SK-N-SH treated with all-trans-retinoic acid at 6 μM for 48 hours (cell line): ENCODE results near the gene TNNI2.

Experiments used
- ATAC-seq: fragments of 200-7000 bp; cut with Tn5 transposase; 3 replicates; pipeline ENCODE4 v1.9.1; 2020; ENCODE audit warnings: mild to moderate bottlenecking, moderate library complexity
- ARNTL ChIP-seq: fragments of 450-650 bp; formaldehyde crosslinking; IDR thresholded peaks from 2 replicates; pipeline ENCODE4 v1.5.0; 2020; ENCODE audit warnings: low read depth, mild to moderate bottlenecking, moderate library complexity, borderline replicate concordance
- BACH2 ChIP-seq: fragments of 250-450 bp; sonication (Bioruptor Pico); IDR thresholded peaks from 2 replicates; pipeline ENCODE4 v1.9.0; 2021; ENCODE audit warnings: mild to moderate bottlenecking, borderline replicate concordance
- CSDC2 ChIP-seq: fragments of 250-450 bp; sonication (Bioruptor Pico); IDR thresholded peaks from 2 replicates; pipeline ENCODE4 v1.5.0; 2020; ENCODE audit warnings: mild to moderate bottlenecking, moderate library complexity
- ESRRG ChIP-seq: fragments of 250-450 bp; sonication (Bioruptor Pico); IDR thresholded peaks from 2 replicates; pipeline ENCODE4 v1.6.1; 2021; ENCODE audit warnings: mild to moderate bottlenecking
- ISL1 ChIP-seq: fragments of 250-450 bp; sonication (Bioruptor Pico); IDR thresholded peaks from 2 replicates; pipeline ENCODE4 v2.1.2; 2022; ENCODE audit warnings: mild to moderate bottlenecking, moderate library complexity
- OSR1 ChIP-seq: fragments of 250-450 bp; sonication (Bioruptor Pico); IDR thresholded peaks from 2 replicates; pipeline ENCODE4 v1.8.0; 2022; ENCODE audit warnings: moderate library complexity, mild to moderate bottlenecking, inconsistent platforms
- PATZ1 ChIP-seq: fragments of 250-450 bp; sonication (Bioruptor Pico); IDR thresholded peaks from 2 replicates; pipeline ENCODE4 v1.8.0; 2020; ENCODE audit warnings: mild to moderate bottlenecking, moderate library complexity, borderline replicate concordance
- POU6F1 ChIP-seq: fragments of 250-450 bp; sonication (Bioruptor Pico); IDR thresholded peaks from 2 replicates; pipeline ENCODE4 v1.8.0; 2021; ENCODE audit warnings: low read depth, mild to moderate bottlenecking, moderate library complexity, borderline replicate concordance
- PPARA ChIP-seq: fragments of 250-450 bp; sonication (Bioruptor Pico); IDR thresholded peaks from 2 replicates; pipeline ENCODE4 v1.5.0; 2020; ENCODE audit warnings: mild to moderate bottlenecking, borderline replicate concordance
- RARB ChIP-seq: fragments of 250-450 bp; sonication (Bioruptor Pico); IDR thresholded peaks from 2 replicates; pipeline ENCODE4 v1.8.0; 2021; ENCODE audit warnings: mild to moderate bottlenecking, moderate library complexity
- SNAI2 ChIP-seq: fragments of 250-450 bp; sonication (Bioruptor Pico); IDR thresholded peaks from 2 replicates; pipeline ENCODE4 v1.5.0; 2020; ENCODE audit warnings: mild to moderate bottlenecking, moderate library complexity
- TOX ChIP-seq: fragments of 250-450 bp; sonication (Bioruptor Pico); IDR thresholded peaks from 2 replicates; pipeline ENCODE4 v1.8.0; 2021; ENCODE audit warnings: mild to moderate bottlenecking, moderate library complexity, borderline replicate concordance
- TSHZ2 ChIP-seq: fragments of 250-450 bp; sonication (Bioruptor Pico); IDR thresholded peaks from 2 replicates; pipeline ENCODE4 v1.5.0; 2020; ENCODE audit warnings: mild to moderate bottlenecking, moderate library complexity
- ZC3H10 ChIP-seq: fragments of 250-450 bp; sonication (Bioruptor Pico); IDR thresholded peaks from 2 replicates; pipeline ENCODE4 v1.5.1; 2021; ENCODE audit warnings: mild to moderate bottlenecking, moderate library complexity
- ZFP30 ChIP-seq: fragments of 450-650 bp; formaldehyde crosslinking; IDR thresholded peaks from 2 replicates; pipeline ENCODE4 v1.5.0; 2022; ENCODE audit warnings: mild to moderate bottlenecking, moderate library complexity
- ZNF565 ChIP-seq: fragments of 450-650 bp; formaldehyde crosslinking; conservative IDR thresholded peaks from 2 replicates; pipeline ENCODE4 v1.5.0; 2020; ENCODE audit warnings: low read depth, mild to moderate bottlenecking, moderate library complexity
- ZNF70 ChIP-seq: fragments of 450-650 bp; formaldehyde crosslinking; IDR thresholded peaks from 2 replicates; pipeline ENCODE4 v1.5.0; 2020; ENCODE audit warnings: mild to moderate bottlenecking, moderate library complexity
- ZNF8 ChIP-seq: fragments of 450-650 bp; formaldehyde crosslinking; IDR thresholded peaks from 2 replicates; pipeline ENCODE4 v1.5.0; 2020; ENCODE audit warnings: mild to moderate bottlenecking, moderate library complexity
- TF ChIP-seq, protein P1 (sequence below): fragments of 250-450 bp; sonication (Bioruptor Pico); IDR thresholded peaks from 2 replicates; pipeline ENCODE4 v1.5.1; 2020; ENCODE audit warnings: low read depth, mild to moderate bottlenecking, moderate library complexity
- TF ChIP-seq, protein P2 (sequence below): fragments of 250-450 bp; sonication (Bioruptor Pico); IDR thresholded peaks from 2 replicates; pipeline ENCODE4 v1.5.1; 2021; ENCODE audit warnings: mild to moderate bottlenecking, moderate library complexity

The TNNI2 gene

GRCh38 chr11:1838426-1839144, at the start of gene TNNI2:
Gene TNNI2, plus strand, starts transcription at chr11:1838981. Its CDS starts 716 bp downstream, at chr11:1839697.
- ATAC-seq: no peak; the same call in 2 of the 3 replicates
- TF ChIP-seq ESRRG (CRISPR knock-in tag) (no peak), OSR1 (no peak), POU6F1 (CRISPR knock-in tag) (no peak), RARB (no peak), TSHZ2 (CRISPR knock-in tag) (no peak), TOX (no peak), ZFP30 (no peak)
- TF ChIP-seq, protein P1, sequence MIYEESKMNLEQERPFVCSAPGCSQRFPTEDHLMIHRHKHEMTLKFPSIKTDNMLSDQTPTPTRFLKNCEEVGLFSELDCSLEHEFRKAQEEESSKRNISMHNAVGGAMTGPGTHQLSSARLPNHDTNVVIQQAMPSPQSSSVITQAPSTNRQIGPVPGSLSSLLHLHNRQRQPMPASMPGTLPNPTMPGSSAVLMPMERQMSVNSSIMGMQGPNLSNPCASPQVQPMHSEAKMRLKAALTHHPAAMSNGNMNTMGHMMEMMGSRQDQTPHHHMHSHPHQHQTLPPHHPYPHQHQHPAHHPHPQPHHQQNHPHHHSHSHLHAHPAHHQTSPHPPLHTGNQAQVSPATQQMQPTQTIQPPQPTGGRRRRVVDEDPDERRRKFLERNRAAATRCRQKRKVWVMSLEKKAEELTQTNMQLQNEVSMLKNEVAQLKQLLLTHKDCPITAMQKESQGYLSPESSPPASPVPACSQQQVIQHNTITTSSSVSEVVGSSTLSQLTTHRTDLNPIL (CRISPR knock-in tag): no peak

DNA sequence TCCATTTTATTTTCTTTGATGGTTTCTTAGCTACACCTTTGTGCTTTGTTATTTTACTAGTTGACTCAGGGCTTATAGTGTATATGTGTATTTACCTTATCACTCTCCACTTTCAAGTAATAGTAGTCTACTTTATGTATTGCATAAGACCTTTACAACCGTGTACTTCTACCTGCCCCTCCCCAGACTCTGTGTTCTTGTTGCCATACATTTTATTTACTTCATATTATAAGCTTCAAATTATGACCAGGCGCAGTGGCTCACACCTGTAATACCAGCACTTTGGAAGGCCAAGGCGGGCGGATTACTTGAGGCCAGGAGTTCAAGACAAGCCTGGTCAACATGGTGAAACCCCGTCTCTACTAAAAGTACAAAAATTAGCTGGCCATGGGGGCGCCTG, 46.9 kb upstream of the TNNI2 start:
- TF ChIP-seq ZNF8 (CRISPR knock-in tag): no peak
- no peak for TF ChIP-seq SNAI2 (CRISPR knock-in tag)
- TF ChIP-seq ZNF565: no peak
- TF ChIP-seq BACH2 (CRISPR knock-in tag): no peak
- TF ChIP-seq, protein P1 (CRISPR knock-in tag): no peak
- TF ChIP-seq ISL1 (CRISPR knock-in tag): no peak
- no peak for TF ChIP-seq ARNTL (CRISPR knock-in tag)
- no peak for TF ChIP-seq TSHZ2 (CRISPR knock-in tag)
- TF ChIP-seq TOX: no peak
- no peak for TF ChIP-seq CSDC2 (CRISPR knock-in tag)
- no peak for TF ChIP-seq ZC3H10 (CRISPR knock-in tag)
- no peak for TF ChIP-seq ZNF70 (CRISPR knock-in tag)
- no peak for TF ChIP-seq ESRRG (CRISPR knock-in tag)
- TF ChIP-seq, protein P2, sequence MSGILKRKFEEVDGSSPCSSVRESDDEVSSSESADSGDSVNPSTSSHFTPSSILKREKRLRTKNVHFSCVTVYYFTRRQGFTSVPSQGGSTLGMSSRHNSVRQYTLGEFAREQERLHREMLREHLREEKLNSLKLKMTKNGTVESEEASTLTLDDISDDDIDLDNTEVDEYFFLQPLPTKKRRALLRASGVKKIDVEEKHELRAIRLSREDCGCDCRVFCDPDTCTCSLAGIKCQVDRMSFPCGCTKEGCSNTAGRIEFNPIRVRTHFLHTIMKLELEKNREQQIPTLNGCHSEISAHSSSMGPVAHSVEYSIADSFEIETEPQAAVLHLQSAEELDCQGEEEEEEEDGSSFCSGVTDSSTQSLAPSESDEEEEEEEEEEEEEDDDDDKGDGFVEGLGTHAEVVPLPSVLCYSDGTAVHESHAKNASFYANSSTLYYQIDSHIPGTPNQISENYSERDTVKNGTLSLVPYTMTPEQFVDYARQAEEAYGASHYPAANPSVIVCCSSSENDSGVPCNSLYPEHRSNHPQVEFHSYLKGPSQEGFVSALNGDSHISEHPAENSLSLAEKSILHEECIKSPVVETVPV (CRISPR knock-in tag): no peak
- TF ChIP-seq PATZ1 (CRISPR knock-in tag): no peak
- TF ChIP-seq PPARA: no peak
- no peak for ATAC-seq
